Measurements from ENCODE around the gene SLC15A4. TPM values are rescaled to one million over a fixed set of nuclear protein-coding genes. Genes with fewer than 3 reads are reported as not detected.

SLC15A4 gene
- total RNA-seq, 1 donor from 2014 or later, result 35.5 TPM

DNA sequence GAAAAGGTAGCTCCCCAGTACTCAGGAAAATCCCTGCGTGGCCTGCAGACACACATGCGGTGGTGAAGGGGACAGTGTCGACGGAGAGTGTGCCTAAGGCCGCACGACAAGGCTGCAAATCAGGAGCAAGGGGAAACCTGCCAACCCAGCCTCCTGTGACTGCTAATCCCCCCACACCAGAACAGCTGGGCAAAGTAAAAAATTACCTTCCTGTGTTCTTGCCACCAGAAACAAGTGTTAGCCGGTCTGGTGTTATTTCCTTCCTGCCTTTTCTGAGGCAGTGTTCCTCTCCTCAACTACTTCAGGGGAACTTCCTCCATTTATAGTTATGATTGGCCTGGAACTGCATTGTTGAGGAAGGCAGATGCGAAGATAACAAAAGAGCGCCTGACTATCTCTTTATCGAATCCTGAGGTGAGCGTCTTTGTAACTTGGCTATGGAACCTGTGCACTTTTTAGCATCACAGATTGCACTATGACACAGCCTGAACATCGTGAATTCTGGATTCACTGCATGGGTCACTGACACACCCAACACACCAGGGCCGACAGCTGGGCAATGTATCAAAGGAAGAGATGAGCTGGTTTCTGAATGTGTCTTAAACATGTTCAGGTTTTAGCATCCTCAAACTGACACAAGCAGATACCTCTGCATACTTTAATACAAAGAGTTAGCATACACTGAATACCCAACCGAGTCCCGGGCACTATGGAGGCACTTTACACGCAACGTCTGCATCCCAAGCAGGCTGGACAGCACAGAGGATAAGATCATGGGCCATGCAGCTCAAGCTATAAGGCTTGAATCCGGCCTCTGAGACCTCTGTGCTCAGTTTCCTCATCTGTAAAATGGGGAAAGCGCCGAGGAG, 28.9 kb downstream of the SLC15A4 start:
- DNase-seq (ENCODE audit: low read depth, low spot score), result no peak

DNA sequence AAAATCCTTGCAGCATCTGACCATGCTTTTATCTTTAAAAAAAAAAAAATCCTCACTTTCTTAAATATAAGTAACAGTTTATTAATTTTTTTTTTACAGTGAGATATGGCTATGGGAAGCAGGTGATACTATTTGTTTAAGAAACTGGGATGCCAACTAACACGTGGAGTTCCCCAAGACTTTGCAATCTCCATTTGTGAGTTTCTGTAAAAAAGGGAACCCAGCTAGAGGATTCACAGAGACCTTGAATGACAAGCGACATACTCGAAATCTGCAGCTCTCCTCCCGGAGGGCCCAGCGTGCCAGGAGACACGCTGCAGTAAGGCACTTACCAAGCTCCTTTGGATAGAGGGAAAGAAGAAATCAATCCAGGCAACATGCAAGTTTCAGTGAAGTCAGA, 30.1 kb downstream of the SLC15A4 start:
- no peak for DNase-seq (ENCODE audit: low read depth, low spot score)

DNA sequence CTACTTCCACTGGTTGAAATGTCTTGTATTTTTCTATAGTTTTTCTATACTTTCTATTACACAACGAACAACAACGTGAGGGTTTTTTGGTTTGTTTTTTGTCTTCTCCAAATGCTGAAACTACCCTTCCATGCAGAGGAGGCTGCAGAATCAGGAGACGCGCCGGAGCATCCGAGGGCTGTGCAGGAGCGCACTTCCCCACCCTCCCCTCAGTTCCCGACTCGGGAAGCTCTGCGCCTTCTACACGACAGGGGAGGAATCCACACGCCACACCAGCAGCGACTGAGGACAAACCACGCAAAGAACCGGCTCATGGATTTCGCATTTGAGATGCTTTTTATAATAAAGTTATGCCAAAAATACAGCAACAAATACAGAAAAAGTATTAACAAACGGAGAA, 30.9 kb downstream of the SLC15A4 start:
- no peak for DNase-seq (ENCODE audit: low read depth, low spot score)

DNA sequence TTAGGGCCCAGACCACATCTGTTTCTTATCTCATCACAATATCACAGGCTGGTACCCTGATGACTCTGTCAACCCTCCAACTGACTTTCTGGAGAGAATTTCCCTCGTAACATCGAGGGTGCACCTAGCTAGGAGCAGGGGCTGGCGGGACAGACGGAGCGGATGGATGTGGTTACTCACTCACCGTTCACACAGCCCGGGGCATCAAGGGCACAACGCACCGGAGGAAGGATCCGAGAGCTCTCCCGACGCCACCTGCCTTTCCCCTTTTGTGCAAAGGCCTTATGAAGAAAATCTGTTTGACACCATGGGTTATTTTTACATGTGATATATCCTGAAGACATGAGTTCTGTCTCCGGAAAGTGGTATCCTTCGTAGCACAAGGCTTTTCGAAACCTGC, 31.4 kb downstream of the SLC15A4 start:
- no peak for DNase-seq (ENCODE audit: low read depth, low spot score)

DNA sequence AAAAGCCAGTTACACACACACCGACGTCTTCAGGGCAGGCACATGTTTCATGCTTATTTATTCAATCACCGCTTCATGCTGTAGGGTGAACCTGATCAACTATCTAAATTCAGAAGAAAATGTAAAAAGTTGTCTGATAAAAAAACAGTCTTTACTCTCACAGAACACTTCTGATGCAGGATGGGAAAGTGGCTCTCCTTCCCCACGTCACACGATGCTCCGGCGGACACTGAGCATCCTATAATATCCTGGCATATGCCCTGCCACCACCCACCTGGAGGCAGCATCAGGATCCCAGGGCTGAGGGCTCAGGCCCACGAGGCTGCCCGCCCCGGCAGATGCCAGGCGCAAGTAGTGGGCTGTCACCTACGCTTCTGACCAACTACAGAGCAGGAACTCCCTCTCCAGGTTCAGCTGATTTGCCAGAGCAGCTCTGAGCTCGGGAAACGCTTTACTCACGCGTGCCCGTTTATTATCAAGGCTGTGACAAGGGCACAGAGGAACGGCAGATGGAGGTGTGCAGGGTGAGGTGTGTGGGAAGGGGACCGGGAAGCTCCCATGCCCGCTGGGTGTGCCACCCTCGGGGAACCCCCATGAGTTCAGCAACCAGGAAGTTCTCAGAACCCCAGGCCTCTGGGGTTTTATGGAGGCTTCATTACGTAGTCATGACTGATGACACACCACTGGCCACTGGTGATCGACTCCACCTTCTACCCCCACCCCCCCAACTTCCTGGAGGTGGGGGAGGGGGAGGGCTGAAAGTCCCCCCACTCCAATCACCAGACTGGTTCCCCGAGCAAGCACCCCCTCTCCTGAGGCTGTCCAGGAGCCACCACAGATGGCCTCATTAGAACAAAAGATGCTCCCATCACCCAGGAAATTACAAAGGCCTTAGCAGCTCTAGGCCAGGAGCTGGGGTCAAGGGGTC, 32.1 kb downstream of the SLC15A4 start:
- no peak for DNase-seq (ENCODE audit: low read depth, low spot score)

DNA sequence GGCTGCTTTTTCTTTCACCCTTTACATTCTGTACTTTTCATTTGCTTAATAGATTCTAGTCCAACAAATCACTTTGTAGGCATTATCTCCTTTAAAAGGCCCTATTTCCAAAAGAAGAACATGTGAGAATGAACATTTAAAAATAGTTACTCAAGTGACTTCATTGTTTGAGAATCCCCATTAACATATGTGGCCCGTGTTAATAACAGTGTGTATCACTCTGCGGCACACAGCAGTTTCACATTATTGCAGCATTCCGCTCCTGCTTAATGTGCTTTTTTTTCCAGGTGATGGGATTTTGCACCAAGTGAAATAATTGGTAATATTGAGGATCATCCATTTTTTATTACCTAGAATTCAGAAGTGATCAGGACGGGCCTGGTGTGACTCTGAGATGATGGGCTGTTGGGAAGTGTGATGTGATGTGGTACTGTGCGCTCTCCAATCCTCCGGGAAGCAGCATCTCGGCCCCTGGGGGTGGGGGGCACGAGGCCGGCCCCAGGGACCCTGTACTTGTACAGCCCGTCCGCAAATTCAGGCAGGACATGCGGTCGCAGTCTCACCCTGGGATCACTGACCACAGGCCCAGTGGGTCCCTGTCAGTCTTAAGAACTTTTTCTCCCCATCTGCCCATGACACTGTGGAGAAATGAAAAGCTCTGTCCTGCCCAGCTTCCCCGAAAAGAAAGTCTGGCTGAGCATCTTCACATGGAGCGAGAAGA, 32.9 kb downstream of the SLC15A4 start:
- no peak for DNase-seq (ENCODE audit: low read depth, low spot score)

DNA sequence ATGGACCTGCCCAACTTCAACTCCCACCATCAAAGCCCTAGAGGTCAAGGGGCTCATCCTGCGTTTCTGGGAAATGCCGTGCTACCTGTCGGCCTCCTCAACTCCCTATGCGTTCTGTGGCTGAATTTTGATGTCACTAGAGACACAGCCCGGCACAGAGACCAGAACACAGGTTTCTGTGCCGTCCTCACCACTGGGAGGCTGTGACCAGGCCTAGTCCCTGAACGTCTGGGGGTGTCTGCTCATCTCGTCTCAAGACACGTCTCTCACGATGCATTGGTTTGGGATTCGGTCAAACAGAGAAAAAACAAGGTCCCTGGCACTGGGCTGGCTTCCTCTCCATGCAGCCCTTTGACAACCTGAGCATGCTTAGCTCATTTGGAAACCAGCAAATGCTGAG, 33.5 kb downstream of the SLC15A4 start:
- no peak for DNase-seq (ENCODE audit: low read depth, low spot score)

DNA sequence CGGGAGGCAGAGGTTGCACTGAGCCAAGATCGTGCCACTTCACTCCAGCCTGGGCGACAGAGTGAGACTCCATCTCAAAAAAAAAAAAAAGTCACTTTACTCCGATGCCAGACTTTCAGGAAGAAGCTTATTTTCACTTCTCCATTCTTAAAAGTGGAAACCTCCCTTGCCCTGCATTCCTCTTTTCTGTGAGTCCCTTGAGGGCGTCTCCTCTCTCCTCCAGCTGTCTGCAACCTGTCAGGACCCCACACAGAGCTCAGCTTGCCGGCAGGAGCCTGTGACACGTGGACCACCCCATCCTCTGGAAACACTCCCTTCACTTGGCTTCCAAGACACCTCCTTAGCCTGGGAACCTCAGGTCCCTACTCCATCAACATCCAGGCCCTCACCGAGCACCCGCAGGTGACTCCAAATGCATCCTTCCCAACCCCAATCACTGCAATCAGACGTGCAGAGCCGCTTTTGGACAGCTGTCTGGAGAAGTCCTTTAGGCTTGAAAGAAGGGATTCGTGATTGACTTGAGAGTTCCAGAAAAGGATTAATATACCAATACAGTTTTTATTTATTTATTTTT, 34.3 kb downstream of the SLC15A4 start:
- no peak for DNase-seq (ENCODE audit: low read depth, low spot score)

DNA sequence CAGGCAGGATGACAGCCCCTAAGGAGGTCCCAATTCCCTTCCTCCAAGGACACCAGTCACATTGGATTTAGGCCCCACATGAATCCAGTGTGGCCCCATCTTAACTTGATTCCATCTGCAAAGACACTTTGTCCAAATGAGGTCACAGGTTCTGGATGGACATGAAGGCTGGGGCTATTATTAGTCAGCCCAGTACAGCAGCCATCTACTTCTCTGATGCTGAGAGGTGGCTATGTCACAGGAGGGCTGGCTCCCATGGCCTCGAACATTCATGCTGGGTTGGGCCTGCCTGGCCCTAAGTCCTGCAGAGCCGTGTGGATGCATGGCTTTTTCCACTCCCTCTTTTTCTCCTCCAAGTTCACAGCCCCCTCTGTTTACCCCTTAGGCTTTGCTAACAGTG, 35.9 kb downstream of the SLC15A4 start:
- no peak for DNase-seq (ENCODE audit: low read depth, low spot score)

DNA sequence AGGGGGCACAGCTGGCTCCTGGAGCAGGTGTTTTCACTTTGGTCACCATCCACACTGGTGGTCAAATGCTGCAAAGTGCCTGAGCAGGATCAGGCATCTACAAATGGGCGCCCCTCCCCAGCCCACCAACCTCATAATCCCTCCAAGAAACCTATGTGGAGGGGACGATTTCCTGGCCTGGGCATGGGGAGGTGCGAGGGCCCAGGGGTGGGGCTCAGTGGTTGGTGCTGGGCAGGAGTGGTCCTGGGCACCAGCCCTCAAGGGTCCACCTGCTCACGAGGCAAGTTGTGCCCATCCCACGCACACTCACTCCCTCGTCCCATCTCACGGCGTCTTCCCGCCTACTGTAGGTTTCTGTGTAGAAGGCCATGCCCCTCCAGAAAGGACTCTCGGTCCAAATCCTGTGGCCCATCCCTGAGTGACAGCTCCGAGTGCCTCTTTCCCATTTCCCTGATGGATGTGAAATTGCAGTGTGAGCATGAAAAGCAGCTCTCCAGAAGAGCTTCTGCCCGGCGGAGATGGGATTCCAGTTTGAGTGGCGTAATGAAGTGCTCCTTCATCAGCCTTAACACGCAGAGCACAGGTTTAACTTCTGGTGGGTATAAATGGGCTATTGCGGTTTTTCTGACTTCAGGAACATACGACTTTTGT, 36.9 kb downstream of the SLC15A4 start:
- DNase-seq (ENCODE audit: low read depth, low spot score), result no peak

DNA sequence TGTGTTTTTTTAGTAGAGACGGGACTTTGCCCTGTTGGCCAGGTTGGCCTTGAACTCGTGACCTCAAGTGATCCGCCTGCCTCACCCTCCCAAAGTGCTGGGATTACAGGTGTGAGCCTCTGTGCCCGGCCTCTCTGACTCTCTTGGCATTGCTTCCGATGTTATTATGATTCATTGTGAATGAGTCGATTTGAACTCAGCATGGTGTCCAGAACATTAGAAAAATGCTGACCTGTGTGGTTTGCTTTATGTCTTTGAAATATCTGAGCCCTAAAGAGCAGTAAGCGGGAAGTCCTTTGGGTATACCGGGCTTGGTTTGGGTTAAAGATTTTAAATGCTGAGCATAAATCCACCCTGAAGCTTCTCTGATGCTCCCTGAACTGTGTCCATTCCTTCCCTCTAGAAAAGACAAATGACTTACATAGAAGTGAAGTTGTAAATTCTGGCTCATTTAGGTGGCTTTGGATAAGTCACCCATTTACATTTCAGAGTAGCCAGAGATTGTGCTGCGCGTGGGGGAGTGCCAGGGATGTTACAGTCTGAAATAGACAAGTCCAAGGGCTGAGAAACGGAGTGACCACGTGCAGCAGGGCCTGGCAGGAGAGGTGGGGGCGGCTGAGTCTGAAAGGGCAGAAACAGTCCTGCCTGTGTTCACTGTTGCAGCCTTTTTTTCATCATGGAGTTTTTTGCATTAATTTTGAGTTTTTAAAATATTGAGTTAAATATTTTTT, 39.6 kb downstream of the SLC15A4 start:
- no peak for DNase-seq (ENCODE audit: low read depth, low spot score)

DNA sequence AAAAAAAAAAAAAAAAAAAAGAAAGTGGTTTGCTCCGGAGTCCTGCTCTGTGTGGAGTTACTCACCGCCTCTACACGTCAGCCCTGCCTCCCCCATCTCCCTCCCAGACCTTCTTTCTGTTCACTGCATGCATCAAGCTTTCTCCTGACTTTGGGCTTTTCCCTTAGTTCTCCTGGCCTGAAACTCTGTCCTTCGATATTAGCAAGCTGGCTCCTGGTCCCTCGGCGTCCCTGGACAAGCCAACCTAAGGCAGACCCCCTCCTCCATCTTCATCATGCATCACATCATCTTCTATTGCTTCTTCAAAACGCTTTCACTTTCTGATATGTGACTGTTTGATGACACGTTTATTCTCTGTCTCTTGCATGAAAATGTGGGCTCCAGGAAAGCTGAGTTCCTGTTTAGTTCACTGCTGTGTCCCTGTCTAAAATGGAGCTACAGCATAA, 40.6 kb downstream of the SLC15A4 start:
- DNase-seq (ENCODE audit: low read depth, low spot score), result no peak

DNA sequence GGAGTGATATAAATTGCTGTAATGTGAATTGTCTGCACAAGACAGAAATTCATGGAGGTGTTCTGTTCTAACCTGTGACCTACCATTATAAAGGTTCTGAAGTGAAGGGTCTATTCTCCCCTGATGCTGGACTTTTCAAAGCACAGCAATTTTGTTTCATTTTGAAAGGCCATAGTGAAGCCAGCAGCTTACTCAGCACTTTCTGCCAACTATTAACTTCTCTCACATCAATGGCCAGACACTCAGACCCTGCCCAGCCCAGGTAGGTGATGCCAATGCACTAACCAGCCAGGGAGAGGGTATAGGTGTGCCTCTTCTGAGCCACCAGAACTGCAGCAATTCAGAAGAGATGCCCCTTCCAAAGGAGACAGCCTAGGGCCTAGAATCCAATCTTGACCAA, 43.9 kb downstream of the SLC15A4 start:
- DNase-seq (ENCODE audit: low read depth, low spot score), result no peak

DNA sequence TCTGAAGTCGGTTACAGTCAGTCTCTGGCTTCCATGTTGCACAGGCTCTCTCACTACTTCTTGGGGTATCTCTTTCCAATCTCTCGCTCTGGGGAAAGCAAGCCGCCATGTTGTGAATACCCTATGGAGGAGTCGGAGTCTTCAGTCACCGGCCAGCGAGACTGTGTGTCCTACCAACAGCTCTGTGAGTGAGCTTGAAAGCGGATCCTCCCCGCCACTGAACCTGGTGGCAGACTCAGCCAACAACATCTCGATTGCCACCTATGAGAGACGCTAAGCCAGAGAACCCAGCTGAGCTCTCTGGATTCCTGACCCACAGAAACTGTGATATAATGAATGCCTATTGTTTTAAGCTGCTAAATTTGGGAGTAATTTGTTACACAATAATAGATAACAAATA, 51.5 kb downstream of the SLC15A4 start:
- DNase-seq (ENCODE audit: low read depth, low spot score), result no peak

DNA sequence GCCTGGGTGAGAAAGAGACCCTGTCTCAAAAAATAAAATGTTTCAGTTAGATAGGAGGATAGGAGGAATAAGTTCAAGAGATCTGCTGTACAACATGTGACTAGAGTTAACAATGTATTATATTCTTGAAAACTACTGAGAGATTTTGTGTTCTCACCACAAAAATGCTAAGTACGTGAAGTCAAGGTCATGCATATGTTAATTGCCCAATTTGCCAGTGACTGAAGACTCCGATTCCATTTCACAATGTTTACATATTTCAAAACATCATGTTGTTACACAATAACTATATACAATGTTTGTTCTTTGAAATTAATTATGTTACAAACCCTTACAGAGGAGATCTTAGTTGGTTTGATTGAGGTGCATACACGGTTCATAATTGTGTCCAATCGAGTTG, 52.1 kb downstream of the SLC15A4 start:
- DNase-seq (ENCODE audit: low read depth, low spot score), result no peak

DNA sequence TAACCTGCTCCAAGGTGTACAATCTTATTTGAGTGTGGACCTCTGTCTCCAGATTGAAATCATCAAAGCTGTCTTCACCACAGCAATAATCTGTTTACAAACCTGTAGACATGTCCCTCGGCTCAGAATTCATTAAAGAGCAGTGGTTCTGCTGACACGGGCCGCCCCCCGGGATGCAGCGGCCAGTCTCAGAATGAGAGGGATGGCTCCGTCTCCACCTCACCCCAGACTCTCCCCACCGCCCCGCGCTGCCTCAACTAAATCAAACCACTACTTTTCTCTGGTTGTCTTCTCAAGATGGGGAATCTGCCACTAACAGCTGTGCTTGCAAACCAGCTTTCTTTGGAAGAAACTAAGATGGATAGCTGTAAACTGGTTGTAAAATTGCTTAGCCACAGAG, 56.2 kb downstream of the SLC15A4 start:
- no peak for DNase-seq (ENCODE audit: low read depth, low spot score)

DNA sequence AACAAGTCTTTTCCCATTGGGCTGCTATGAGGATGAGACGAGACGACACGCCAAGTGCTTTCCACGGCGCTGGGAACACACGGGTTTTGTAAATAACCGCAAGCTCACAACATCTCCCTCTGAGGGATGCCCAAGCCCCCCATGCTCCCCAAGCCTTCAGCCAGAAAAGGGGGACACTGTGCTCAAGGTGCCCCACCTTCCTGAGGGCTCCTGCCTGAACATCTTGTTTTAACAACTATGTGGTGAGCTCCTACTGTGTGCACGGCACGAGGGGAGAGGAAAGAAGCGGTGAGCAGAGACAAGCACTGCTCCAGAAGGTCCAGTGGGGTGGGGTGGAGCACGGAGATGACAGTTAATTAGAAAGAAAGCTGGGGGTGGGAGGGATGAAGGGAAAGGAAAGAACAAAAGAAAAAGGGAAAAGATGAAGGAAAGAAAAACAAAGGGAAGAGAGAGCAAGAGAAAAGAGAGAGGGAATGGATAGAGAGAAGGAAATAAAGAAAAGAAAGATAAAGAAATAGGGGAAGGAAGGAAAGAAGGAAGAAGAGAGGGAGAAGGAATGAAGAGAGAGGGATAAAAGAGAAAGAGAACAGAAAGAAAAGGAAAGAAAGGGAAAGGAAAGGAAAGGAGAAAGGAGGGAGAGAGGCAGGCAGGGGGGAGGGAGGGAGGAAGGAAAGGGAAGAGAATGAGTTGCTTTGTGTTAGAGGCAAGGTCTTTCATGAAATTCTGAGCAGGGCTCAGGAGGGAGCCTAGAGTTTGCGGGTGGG, 56.8 kb downstream of the SLC15A4 start:
- no peak for DNase-seq (ENCODE audit: low read depth, low spot score)

DNA sequence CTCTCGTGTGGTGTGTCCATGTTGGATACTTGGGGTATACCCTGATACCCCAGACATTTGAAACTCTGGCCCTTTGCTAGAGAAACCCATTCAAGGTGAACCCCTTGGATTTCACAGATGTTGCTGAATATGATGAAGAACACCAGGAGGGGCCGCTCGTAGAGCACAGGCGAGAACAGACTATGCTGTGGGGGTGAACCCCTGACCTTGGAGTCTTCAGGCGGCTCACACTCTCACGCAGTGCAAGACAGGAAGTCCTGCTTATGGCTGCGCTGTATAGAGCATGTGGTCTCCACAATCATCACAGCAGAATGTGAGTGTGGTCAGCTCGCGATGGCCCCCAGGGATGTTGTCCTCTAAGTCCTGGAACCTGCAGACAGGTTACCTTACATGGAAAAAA, 60.4 kb downstream of the SLC15A4 start:
- no peak for DNase-seq (ENCODE audit: low read depth, low spot score)

DNA sequence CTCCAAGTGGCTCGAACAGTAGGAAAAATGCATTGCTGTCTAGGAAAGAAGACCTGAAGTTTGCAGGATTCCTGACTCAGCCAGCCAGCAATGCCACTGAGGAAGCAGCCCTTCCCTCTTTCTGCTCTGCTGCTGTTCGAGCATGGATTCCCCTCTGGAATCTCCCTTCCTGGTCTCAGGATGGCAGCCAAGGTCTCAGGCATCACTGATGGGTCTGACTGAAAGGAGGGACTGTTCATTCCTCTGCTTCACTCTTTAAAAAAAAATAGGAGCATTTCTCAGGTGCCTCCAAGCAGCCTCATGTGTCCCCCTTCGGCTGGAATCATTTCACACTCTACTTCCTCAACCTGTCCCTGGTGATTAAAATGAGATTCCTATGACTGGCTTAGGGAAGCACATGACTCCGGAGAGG, 62.4 kb downstream of the SLC15A4 start:
- DNase-seq (ENCODE audit: low read depth, low spot score), result no peak

All from pulmonary artery endothelial cell (primary cell).